GM12801 (cell line): ENCODE results near the gene PACSIN2.

Experiments
- TF ChIP-seq, protein P1 (sequence below): IDR thresholded peaks from one replicate; pipeline ENCODE4 v1.5.1; 2011; ENCODE audit warnings: control low read depth; ENCODE audit not compliant: insufficient read length; ENCODE audit errors: extremely low read depth

Gene PACSIN2

DNA sequence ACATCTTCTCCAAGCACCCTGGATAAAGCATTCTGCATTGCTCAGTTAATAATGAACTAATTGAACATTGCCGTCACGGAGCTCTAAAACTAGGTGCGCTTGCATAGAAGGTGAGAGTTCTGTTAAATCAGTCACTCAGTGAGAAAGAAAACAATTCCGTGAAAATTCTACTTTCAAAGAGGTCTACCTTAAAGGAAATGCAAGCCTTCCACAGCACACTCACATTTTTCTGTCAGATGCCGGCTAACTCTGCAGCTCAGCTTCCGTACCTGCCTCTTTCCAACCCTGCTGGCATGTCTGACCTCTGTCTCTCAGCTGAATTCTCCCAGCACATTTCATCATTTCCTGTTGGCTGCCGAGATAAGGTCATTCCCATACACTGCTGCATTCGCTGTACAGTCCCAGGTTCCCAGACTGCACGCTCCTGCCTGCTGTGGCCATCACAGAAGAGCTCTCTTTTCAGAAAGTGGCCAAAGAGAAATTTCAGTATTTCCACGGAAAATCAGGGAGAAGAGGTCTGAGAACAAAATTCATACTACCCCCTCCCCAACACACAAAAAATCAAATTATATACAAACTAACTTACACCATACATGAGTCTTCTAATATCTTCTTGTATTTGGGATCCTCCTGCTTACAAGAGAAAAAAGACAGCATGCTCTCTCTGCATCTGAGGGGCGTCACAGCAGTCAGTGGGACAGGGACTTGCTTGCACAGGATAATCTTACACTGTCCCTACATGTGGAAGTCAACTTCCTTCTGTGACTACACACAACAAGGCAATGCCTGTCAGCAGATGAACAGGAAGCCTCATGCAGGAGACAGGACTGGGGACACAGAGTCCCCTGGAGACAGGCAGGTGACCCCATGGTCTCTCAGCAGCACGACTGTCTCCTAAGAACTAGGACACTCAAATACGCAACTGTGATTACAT lies 55.1 kb downstream of the PACSIN2 start:
- TF ChIP-seq, protein P1, sequence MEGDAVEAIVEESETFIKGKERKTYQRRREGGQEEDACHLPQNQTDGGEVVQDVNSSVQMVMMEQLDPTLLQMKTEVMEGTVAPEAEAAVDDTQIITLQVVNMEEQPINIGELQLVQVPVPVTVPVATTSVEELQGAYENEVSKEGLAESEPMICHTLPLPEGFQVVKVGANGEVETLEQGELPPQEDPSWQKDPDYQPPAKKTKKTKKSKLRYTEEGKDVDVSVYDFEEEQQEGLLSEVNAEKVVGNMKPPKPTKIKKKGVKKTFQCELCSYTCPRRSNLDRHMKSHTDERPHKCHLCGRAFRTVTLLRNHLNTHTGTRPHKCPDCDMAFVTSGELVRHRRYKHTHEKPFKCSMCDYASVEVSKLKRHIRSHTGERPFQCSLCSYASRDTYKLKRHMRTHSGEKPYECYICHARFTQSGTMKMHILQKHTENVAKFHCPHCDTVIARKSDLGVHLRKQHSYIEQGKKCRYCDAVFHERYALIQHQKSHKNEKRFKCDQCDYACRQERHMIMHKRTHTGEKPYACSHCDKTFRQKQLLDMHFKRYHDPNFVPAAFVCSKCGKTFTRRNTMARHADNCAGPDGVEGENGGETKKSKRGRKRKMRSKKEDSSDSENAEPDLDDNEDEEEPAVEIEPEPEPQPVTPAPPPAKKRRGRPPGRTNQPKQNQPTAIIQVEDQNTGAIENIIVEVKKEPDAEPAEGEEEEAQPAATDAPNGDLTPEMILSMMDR, result no peak

DNA sequence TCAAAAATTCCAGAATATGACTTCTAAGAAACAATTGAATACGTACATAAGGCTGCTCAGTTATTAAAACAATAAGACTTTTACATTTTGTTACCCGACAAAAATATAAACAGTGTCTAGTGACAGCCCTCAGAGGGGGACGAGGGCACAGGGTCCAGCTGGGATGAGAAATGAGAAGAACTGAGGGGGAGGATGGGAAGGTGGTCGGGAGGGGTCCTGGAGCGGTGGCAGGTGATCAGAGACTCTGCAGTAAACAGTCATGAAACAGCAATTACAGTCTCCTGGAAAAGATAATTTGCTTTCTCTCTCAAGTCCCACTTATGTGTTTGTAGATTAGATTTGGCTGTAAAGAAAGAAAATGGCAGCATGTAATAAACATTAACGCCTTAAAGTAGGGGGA lies 56.0 kb downstream of the PACSIN2 start:
- TF ChIP-seq, protein P1, result no peak

DNA sequence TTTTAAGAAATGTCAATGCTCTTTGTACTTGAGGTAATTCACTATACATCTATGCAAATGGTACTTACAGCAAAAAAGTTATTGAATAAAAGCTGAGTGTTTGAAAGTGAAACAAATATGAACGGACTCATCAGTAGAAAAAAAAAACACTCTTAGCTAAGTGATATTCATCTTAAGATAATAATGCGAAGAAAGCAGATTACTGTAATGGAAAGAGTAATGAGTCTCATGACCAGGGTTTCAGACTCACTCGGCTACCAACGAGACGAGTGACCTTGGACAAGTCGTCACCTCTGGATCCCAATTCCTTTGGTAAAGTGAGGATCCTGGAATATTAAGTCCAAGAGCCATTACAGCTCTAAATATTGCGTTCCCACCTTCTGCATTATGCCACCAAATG lies 57.0 kb downstream of the PACSIN2 start:
- TF ChIP-seq, protein P1, result no peak

DNA sequence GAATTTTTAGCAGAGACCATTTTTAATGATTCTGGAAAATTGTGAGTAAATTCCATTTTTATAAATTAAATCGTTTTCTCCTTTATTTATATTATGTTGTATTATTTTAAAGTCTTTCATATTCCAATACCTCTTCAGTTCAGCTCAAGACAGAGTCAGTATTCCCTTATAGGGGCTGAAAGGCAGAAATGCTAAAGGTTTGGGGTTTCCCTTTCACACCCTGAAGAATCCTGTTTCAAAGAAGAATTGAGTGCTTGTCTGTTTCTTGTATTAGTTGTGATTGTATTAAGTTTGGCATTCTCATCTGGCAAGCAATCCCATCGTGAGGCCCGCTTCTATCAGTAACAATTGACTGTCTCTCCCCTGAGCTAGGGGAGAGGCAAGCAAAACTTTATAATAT lies 57.4 kb downstream of the PACSIN2 start:
- TF ChIP-seq, protein P1, result no peak

DNA sequence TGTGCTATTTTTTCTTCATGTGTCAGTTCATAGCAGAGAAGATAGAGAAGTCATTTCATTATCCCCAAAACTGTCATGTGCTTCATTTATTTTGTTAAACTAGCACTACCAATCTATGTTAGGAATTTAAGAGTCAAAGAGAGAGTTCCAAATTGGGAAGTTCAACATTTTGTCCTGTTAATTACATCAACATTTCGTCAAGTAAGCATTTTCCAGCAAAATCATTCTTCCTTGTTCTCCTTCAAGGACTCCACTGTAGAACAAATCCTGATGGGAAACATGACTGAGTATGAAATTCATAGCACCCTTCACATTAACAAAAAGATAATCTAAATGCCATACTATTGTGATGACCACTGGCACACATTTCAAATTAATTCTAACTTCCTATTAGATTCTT lies 59.1 kb downstream of the PACSIN2 start:
- TF ChIP-seq, protein P1, result no peak

DNA sequence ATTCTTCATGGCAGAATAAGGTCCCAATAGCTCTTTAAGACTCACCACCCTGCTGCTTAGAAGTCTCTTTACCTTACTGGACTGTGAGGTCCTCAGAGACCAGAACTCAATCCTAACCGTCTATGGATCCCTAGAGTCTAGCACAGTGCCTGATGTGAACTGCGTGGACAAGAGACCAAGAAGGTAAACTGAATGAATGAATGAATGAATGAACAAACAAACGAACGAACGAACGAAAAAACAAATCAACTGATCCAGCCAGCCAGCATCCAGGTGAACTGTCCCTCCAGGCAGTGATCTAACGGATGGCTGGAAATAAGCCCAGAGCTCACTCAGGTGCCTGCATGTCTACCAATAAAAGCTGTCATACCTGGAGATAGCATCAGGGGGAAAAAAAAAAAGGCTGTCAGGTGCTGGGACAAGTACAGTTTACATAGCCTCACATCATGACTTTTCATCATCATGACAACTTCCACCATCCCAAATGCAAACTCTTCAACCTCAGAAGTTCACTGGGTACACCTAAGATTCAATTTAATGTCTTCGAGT lies 59.8 kb downstream of the PACSIN2 start:
- TF ChIP-seq, protein P1, result no peak

DNA sequence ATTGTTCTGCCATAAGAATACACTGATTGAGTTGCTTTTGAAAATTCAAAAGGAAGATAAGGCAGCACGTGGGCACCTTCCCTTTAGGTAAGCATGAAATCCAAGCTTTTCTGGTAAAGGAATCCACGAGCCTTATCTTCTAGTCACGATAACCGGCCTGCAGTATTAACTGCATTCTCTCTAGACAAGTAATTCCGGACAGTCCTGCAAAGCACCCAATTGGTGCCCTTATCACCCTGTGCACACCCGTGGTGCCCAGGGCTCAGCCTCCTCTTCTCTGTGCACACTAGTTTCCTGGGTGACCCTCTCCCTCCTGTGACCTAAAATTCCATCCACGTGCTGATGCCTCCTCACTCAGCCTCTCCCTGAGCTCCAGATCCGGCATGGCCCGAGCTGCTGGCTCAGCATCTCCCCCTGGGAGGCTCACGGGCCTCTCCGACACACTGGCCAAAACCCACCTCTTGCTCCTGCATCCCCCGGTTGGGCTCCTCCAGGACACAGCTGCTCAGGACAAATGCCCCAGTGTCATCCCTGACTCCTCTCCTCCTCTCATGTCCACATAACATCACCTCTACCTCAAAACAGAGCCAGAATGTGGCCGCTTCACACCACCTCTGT lies 63.7 kb downstream of the PACSIN2 start:
- TF ChIP-seq, protein P1, result no peak
